ENCODE data around the gene ALDH18A1.

DNA sequence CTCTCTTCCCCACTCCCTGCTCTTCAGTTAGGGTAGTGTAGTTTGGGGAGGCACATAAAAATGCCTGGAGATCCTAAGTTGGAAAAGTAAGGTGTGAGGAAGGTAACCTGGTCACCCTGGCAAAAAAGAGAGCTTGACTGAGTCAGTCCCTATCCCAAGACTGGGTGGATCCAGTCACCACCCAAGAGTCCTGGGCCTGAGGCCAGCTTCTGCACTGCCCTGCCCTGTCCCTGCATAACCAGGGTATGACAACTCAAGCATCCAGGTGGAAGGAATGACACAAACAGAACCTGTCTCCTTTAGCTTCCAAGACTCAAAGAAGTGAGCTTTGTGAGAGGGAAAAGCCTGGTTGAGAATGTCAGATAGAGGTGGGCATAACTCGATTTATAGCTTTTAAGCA is 68.5 kb downstream of the ALDH18A1 start:
- TF ChIP-seq CTCF (IDR thresholded peaks at IDR 0.05; ENCODE audit: low read depth, low read length) = no peak
- no peak for TF ChIP-seq EZH2phosphoT487 (IDR thresholded peaks at IDR 0.05; ENCODE audit: low read depth)
